ENCODE results near the gene MSH6. TPM values are rescaled to one million over a fixed set of nuclear protein-coding genes. Genes with fewer than 3 reads are reported as not detected.

Gene MSH6
- total and polyA plus RNA-seq, 2 of the 8 experiments (the other 6 are each of a cell fraction or from before 2014, with no cell fraction given), result 45.8 to 301 TPM

DNA sequence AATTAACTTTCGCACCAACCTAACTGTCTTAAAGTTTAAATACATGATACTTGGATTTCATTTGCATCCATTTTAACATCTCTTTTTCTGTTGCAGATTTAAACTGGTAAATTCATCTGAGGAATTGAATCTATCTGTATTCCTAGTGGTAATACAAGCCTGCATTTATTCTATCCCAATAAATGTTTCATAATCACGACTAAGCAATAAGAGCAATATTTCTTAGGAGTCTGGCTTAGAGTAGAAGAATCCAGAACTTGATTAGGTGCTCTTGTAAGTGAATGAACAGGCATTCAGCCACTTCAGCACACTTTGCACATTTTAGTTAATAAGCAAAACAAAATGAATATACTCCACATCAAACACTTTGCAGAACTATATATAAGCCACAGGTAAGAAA lies 27.0 kb downstream of the MSH6 start:
- POLR2A ChIA-PET (ENCODE audit: partially characterized antibody), result interaction anchor here (1.0 to 1.8 kb wide), 2 partner anchors 8 to 13 kb away, joined by 5 read pairs; no protein-coding TSS in a partner anchor
- no peak for FAIRE-seq
- no peak for TF ChIP-seq SIRT6 (IDR thresholded peaks at IDR 0.05; ENCODE audit: low read length)
- TF ChIP-seq POU5F1 (IDR thresholded peaks at IDR 0.05; ENCODE audit: low read depth, low read length), result no peak
- TF ChIP-seq SIX5 (IDR thresholded peaks at IDR 0.05; ENCODE audit: low read depth, low read length), result no peak
- no peak for TF ChIP-seq POLR2AphosphoS5 (IDR thresholded peaks at IDR 0.05; ENCODE audit: low read depth, low read length)
- TF ChIP-seq TEAD4 (IDR thresholded peaks at IDR 0.05; ENCODE audit: low read depth, low read length), result no peak
- no peak for TF ChIP-seq CTBP2 (IDR thresholded peaks at IDR 0.05; ENCODE audit: borderline replicate concordance, insufficient read depth, insufficient read length, low read length)
- TF ChIP-seq TBP (IDR thresholded peaks at IDR 0.05; ENCODE audit: low read depth, low read length), result no peak
- TF ChIP-seq KDM5A (IDR thresholded peaks at IDR 0.05; ENCODE audit: low read length), result no peak
- no peak for TF ChIP-seq BACH1 (IDR thresholded peaks at IDR 0.05; ENCODE audit: low read length)
- TF ChIP-seq POLR2A (IDR thresholded peaks at IDR 0.05; ENCODE audit: control extremely low read depth in 1 of 2, low read depth in 2 of 2, low read length in 2 of 2), result no peak
- TF ChIP-seq MAFK (IDR thresholded peaks at IDR 0.05; ENCODE audit: low read depth, low read length), result no peak
- TF ChIP-seq RFX5 (IDR thresholded peaks at IDR 0.05; ENCODE audit: borderline replicate concordance, low read depth, low read length), result no peak

More for the DNA sequence above, 27.0 kb downstream of the MSH6 start:
- no peak overlapping the region for H2BK120ac ChIP-seq (replicated peaks; ENCODE audit: low read depth, low read length)
- H3K18ac ChIP-seq (ENCODE audit: extremely low read depth, low read length), result no peak overlapping the region
- H3K9ac ChIP-seq (replicated peaks in 1 of 4; ENCODE audit: extremely low read depth in 1 of 4, low read depth in 3 of 4, low read length in 3 of 4), result no peak overlapping the region
- H2BK20ac ChIP-seq (ENCODE audit: low read length), result no peak overlapping the region
- no peak overlapping the region for H2BK5ac ChIP-seq (ENCODE audit: low read depth, low read length)
- H3K56ac ChIP-seq (replicated peaks; ENCODE audit: insufficient read length, low read depth, low read length), result no peak overlapping the region
- H4K8ac ChIP-seq (ENCODE audit: extremely low read depth, insufficient read depth, low read length), result no peak overlapping the region
- no peak for DNase-seq (ENCODE audit: low read depth in 1 of 2, low spot score in 2 of 2)
- H3K4ac ChIP-seq (replicated peaks; ENCODE audit: insufficient read length, low read depth, low read length), result no peak overlapping the region
- H3K27me3 ChIP-seq (replicated peaks in 1 of 4; ENCODE audit: control insufficient read depth in 3 of 4, extremely low read depth in 1 of 4, insufficient read depth in 3 of 4, low read length in 3 of 4), result no peaks in the 10 kb centered on the region
- no peaks in the 10 kb centered on the region for H4K20me1 ChIP-seq (replicated peaks in 1 of 2; ENCODE audit: control insufficient read depth in 1 of 2, insufficient read depth in 2 of 2, low read length in 2 of 2)
- no peaks in the 10 kb centered on the region for H3K4me1 ChIP-seq (replicated peaks in 1 of 4; ENCODE audit: control insufficient read depth in 3 of 4, insufficient read depth in 4 of 4, low read length in 3 of 4)
- no peaks in the 10 kb centered on the region for H3K79me1 ChIP-seq (ENCODE audit: low read depth, low read length)
- CTCF ChIA-PET (ENCODE audit: partially characterized antibody), result no interaction called here
- no peak overlapping the region for H2AFZ ChIP-seq (ENCODE audit: low read length)
- H2BK15ac ChIP-seq (ENCODE audit: low read length), result no peak overlapping the region
- no peak overlapping the region for H2AK5ac ChIP-seq (ENCODE audit: low read depth, low read length)
- H3K4me2 ChIP-seq (ENCODE audit: insufficient read depth in 1 of 2, low read depth in 2 of 2, low read length in 2 of 2), result no peak overlapping the region
- H3K36me3 ChIP-seq (ENCODE audit: control insufficient read depth in 2 of 4, insufficient read depth in 4 of 4, low read length in 3 of 4), result peaks cover 7 to 75% (median 42%) of the 10 kb centered on the region in 4 experiments
- no peak overlapping the region for H4K91ac ChIP-seq (replicated peaks; ENCODE audit: insufficient read length, low read length)
- H3K4me3 ChIP-seq (ENCODE audit: extremely low read depth in 1 of 4, insufficient read depth in 2 of 4, low read depth in 3 of 4, low read length in 4 of 4), result no peak overlapping the region
- H3K79me2 ChIP-seq (ENCODE audit: control insufficient read depth in 1 of 2, insufficient read depth in 2 of 2, low read length in 2 of 2), result no peaks in the 10 kb centered on the region
- 91% methylated on average over 2 of the region's 2 CpGs; no CpG with 5 or more reads in 1 of the 2 experiments for WGBS, 2 experiments (ENCODE audit: extremely low coverage in 1 of 2, insufficient coverage in 1 of 2, insufficient read length in 1 of 2, insufficient replicate concordance in 2 of 2, low coverage in 1 of 2, low lambda C conversion rate in 2 of 2, missing lambda C conversion rate in 1 of 2)
- H2BK12ac ChIP-seq (ENCODE audit: low read depth, low read length), result no peak overlapping the region
- no peak overlapping the region for H3K14ac ChIP-seq (ENCODE audit: insufficient read length)
- H3K23ac ChIP-seq (ENCODE audit: insufficient read length), result no peak overlapping the region
- H3K9me3 ChIP-seq (ENCODE audit: insufficient read depth in 2 of 2, low read depth in 1 of 2, low read length in 1 of 2), result no peaks in the 10 kb centered on the region
- H3K27ac ChIP-seq (ENCODE audit: low read depth, low read length), result no peak overlapping the region
- no peaks in the 10 kb centered on the region for H3K23me2 ChIP-seq (ENCODE audit: low read depth, low read length)
- no peak overlapping the region for H4K5ac ChIP-seq (ENCODE audit: insufficient read length, low read depth, low read length)

Data from H1 (cell line).